SJCRH30 (cell line): Measurements from ENCODE around the gene BCAS3. TPM values are rescaled to one million over a fixed set of nuclear protein-coding genes. Genes with fewer than 3 reads are reported as not detected.
"Not testable (repeated sequence)": the region's sequence is repeated elsewhere in the genome, so short reads cannot be mapped to it uniquely, and the experiment has no call there.

Experiments used
- DNase-seq, 2 experiments: peaks; one replicate each; pipeline ENCODE4 v3.0.0-alpha.2; 2015 to 2020
- H3K27ac ChIP-seq: fragments of 250-450 bp; sonication (Bioruptor Pico); 2 replicates; pipeline ENCODE4 v1.5.1; 2020; ENCODE audit warnings: mild to moderate bottlenecking, moderate library complexity
- H3K27me3 ChIP-seq: fragments of 250-450 bp; sonication (Bioruptor Pico); 2 replicates; pipeline ENCODE4 v1.5.1; 2020; ENCODE audit warnings: mild to moderate bottlenecking, moderate library complexity
- H3K36me3 ChIP-seq: fragments of 250-450 bp; sonication (Bioruptor Pico); 2 replicates; pipeline ENCODE4 v1.5.1; 2020; ENCODE audit warnings: mild to moderate bottlenecking, moderate library complexity
- H3K4me1 ChIP-seq: fragments of 250-450 bp; sonication (Bioruptor Pico); 2 replicates; pipeline ENCODE4 v1.5.1; 2020; ENCODE audit warnings: mild to moderate bottlenecking, moderate library complexity
- H3K4me3 ChIP-seq: fragments of 250-450 bp; sonication (Bioruptor Pico); 2 replicates; pipeline ENCODE4 v1.5.1; 2020; ENCODE audit warnings: mild to moderate bottlenecking, moderate library complexity
- H3K9me3 ChIP-seq: fragments of 250-450 bp; sonication (Bioruptor Pico); replicated peaks from 2 replicates; pipeline ENCODE4 v1.5.1; 2020; ENCODE audit warnings: mild to moderate bottlenecking, moderate library complexity
- total RNA-seq: library from RNA; depleted of rRNA; stranded (reverse); fragments of >200 nt; shearing (Covaris generic); gene quantifications from 2 replicates; pipeline ENCODE4 v1.2.3, GENCODE V29; 2014

BCAS3 gene
- total RNA-seq, 1 experiment from 2014 or later = 11.6 TPM

DNA sequence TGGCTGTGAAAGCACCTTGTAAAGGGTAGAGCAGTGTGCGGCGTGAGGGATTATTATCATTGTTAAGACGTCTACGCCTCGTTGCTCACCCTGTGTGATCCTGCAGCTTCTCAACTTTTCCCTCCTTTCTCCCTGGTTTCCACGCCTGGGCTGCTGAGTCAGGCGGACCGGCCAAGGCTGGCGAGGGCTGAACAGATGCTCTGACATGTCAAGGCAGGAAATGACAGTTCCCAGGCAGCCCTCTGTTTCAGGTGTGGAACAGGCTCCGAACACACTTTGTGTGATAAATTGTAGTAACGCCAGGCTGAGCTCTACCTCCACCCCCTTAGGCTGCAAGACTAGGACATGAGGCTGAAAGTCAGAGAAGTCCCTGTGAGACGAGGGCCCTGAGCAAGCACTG, 676.0 kb downstream of the BCAS3 start:
- H3K4me3 ChIP-seq = peak overlapping the region; percentile 10; the same call in 1 of the 2 replicates
- H3K9me3 ChIP-seq = no peaks in the 10 kb centered on the region; the same call in 1 of the 2 replicates
- DNase-seq = peak; percentile 55 to 69
- H3K4me1 ChIP-seq = peaks cover 34% of the 10 kb centered on the region
- no peaks in the 10 kb centered on the region for H3K36me3 ChIP-seq
- H3K27me3 ChIP-seq = no peaks in the 10 kb centered on the region
- H3K27ac ChIP-seq = peak overlapping the region; percentile 69

DNA sequence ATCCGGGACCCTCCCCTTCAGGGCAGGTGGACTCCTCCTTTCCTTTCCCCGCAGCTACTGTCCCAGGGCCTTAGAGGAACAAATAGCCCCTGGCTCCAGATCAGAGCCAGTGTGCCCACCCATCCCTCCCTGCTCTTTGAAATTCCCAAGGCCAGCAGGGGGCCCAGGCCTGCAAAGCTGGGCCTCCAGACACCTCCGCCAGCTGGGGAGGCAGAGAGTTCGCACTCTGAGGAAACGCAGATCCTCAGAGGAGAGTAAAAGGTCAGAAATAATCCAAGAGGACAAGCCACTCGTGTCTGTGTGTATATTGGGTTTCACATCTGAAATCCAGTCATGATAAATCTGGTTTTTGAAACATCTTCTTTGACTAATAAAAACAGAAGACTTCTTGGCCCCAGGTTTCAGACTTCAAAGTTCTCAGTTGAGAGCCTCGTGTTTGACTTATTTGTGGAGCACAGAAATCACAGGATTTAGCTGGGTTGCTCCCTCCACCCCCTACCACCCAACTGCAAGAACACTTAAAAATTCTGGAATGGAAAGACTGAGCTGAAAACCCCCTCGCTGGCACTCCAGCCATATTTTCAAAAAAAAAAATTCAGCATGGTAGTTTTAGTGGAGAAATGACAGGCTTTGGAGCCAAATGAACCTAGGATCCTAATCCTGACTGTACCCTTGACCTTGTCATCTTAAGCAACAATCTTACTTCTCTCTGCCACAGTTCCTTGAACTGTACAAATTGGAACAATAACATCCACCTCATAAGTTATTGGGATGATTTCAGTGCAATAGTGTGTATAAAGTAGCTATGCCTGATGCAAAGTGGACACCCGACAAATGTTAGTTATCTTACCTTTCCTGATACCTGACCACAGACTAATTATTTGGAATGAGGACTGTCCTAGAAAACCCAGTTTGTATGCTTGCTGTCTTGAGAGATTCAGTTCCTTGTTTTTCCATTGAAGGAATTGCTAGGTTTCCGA, 677.5 kb downstream of the BCAS3 start:
- H3K36me3 ChIP-seq = no peaks in the 10 kb centered on the region
- H3K27me3 ChIP-seq = no peaks in the 10 kb centered on the region
- H3K4me3 ChIP-seq = no peak overlapping the region
- peak; percentile 26 to 37 for DNase-seq
- H3K4me1 ChIP-seq = peaks cover 34% of the 10 kb centered on the region
- no peaks in the 10 kb centered on the region; the same call in 1 of the 2 replicates for H3K9me3 ChIP-seq
- H3K27ac ChIP-seq = no peak overlapping the region

DNA sequence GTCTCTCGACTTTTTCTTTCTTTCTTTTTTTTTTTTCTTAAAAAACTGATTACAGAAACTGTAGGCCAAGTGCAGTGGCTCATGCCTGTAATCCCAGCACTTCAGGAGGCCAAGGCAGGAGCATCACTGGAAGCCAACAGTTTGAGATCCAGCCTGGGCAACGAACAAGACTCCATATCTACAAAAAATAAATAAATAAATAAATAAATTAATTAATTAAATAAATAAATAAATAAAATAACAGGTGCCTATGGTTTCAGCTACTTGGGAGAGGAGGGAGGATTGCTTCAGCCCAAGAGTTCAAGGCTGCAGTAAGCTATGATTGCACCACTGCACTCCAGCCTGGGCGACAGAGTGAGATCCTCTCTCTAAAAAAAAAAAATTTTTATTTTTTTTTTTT, 679.4 kb downstream of the BCAS3 start:
- DNase-seq, H3K4me3 ChIP-seq, H3K36me3 ChIP-seq, H3K9me3 ChIP-seq, H3K27ac ChIP-seq, H3K27me3 ChIP-seq: not testable (repeated sequence)
- peaks cover 22% of the 10 kb centered on the region for H3K4me1 ChIP-seq

DNA sequence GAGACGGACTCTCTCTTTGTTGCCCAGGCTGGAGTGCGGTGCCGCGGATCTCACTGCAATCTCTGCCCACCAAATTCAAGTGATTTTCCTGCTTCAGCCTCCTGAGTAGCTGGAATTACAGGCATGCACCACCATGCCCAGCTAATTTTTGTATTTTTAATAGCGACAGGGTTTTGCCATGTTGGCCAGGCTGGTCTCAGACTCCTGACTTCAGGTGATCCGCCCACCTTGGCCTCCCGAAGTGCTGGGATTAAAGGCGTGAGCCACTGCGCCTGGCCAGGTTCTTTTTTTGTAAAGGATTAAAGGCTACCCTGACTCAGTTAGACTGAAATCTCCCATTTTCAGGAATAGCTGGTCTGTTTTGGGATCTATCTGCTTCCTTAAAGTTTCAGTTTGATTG, 681.9 kb downstream of the BCAS3 start:
- not testable (repeated sequence) for H3K9me3 ChIP-seq, H3K27me3 ChIP-seq, H3K4me1 ChIP-seq, H3K4me3 ChIP-seq, H3K36me3 ChIP-seq, DNase-seq, H3K27ac ChIP-seq

DNA sequence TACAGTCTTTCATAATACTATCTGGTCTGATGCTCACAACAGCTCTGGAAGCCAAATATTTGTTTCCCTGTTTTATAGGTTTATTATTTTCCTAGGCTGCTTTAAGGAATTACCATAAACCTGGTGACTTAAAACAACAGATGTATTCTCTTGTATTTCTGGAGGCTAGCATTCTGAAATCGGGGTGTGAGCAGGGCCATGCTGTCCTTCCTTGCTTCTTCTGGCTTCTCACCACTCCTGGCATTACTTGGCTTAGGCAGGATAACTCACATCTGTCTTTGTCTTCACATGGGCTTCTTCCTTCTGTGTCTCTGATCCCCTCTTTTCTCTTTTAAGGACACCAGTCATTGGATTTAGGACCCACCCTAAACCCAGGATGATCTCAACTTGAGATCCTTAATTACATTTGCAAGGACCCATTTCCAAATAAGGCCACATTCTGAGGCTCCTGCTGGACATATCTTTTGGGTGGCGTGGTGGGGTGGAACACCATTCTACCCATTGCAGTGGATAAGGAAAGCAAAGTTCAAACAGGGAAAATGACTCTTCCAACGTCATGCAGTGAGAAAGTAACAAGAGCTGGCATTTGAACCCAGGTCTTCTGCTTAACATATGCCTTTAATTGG, 682.8 kb downstream of the BCAS3 start:
- no peak for DNase-seq
- Histone ChIP-seq H3K27ac (no peak overlapping the region), H3K9me3 (no peaks in the 10 kb centered on the region; the same call in 1 of the 2 replicates), H3K4me3 (no peak overlapping the region), H3K27me3 (no peaks in the 10 kb centered on the region), H3K4me1 (no peaks in the 10 kb centered on the region; the same call in 1 of the 2 replicates), H3K36me3 (no peaks in the 10 kb centered on the region)

DNA sequence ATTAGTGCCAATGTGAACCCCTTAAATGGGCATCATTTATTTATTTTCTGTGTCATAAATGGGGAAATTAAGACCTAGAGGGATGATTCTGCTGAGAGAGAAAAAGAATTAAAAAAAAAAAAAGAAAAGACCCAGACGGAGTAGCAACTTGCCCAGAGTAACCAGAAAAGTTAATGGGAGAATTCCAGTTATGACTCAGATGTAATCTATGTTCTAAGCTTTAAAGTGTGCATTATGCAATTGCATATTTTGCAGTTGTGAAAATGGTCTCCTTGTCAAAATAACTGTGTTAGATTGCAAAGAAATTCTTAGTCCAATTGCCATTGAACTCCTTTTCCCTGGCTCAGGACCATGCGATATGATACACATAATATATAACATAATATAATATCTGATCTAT, 683.4 kb downstream of the BCAS3 start:
- Histone ChIP-seq H3K4me3 (no peak overlapping the region), H3K4me1 (no peaks in the 10 kb centered on the region; the same call in 1 of the 2 replicates), H3K27ac (no peak overlapping the region), H3K27me3 (no peaks in the 10 kb centered on the region), H3K36me3 (no peaks in the 10 kb centered on the region), H3K9me3 (no peaks in the 10 kb centered on the region)
- no peak for DNase-seq

DNA sequence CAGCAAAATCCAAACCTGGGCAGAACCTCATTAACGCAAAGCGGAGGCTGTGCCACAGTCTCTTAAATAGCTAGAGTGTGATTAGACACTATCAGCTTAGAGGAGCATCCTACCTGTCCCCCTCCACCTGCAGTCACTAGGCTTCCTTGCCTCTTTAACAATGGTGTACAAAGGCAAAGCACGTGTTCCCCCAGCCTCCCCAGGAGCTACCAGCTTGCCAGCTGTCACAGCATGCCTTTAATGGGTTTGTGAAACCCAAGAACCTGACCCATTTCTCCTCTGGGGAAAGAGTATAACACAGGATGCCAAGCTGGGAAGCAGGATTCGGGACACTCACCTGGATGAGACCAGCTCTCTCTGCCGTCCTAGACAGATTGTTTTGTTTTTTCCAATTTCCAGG, 684.7 kb downstream of the BCAS3 start:
- Histone ChIP-seq H3K27ac (no peak overlapping the region), H3K4me3 (no peak overlapping the region), H3K27me3 (no peaks in the 10 kb centered on the region), H3K9me3 (no peaks in the 10 kb centered on the region), H3K36me3 (no peaks in the 10 kb centered on the region), H3K4me1 (no peaks in the 10 kb centered on the region)
- DNase-seq = no peak

DNA sequence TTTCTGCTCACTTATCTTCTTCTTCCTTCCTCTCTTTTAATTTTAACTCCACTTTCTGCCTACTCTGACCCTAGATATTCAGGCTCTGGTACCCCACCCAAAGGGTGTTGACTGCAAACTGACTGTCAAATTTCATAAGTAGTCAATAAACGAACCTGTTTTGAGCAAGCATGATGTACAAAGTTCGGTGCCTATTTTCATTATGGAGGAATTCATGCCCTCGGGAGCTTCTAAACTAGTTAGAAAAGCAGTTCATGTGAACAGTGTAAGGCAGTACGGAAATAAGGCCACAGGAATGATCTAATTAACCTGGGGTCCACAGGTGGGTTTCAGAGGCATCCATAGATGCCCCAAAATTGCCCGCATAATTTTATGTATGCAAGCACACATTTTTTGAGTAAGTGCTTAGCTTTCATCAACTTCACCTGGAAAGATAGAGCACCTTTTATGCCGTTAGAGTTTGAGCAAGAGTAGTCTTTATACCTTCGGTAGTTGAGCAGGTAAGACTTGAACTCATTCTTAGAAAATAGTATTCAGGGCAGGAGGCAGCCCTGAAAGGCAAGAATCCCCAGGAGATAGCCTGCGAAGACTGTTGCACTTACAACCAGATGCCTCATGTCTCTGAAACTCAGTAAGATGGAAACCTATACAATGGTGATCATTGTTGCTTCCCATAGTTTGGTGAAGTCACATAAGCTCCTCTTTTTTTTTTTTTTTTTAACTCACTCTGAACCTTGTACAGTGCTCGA, 685.4 kb downstream of the BCAS3 start:
- Histone ChIP-seq H3K36me3 (no peaks in the 10 kb centered on the region), H3K27me3 (no peaks in the 10 kb centered on the region), H3K27ac (no peak overlapping the region), H3K9me3 (no peaks in the 10 kb centered on the region), H3K4me1 (no peaks in the 10 kb centered on the region), H3K4me3 (no peak overlapping the region)
- no peak for DNase-seq

DNA sequence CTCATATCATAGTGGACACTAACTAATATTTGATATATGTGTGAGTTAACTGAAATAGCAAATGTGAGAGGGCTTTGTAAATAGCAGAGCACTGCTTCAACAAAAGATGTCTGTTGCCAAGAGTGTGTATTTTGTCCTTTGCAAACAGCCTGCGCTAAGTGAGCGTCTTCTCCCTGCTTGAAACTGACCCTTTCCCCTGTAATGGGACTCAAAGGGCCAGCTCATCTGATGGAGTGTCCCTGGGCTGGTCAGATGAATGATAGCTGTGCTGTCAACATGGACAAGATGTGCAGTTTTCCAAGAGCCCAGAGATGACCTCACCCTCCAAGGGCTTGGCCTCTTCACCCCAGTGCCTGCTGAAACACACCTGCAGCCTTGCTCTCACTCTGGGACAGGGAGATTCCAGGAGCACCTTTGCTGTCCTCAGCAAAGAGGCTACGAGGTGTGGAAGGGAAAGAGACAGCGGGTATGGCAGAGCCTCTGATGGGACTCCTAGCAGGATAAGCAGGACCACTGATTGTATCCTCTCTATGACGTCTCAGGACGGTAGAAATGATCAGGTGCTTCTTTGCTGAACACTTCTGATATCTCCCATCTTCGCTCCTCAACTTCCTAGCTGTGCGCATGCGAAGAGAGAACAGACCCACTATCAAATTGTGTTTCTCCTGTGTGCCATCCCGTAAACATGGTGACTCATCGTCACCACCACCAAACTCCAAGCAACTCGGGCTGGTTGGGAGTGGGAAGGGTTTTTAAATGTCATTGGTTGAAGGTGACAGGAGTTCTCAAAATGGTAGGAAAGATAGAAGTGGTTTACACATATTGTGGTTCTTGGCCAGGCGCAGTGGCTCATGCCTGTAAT, 686.2 kb downstream of the BCAS3 start:
- DNase-seq = no peak
- Histone ChIP-seq H3K36me3 (no peaks in the 10 kb centered on the region), H3K27ac (no peak overlapping the region), H3K9me3 (no peaks in the 10 kb centered on the region), H3K4me3 (no peak overlapping the region), H3K27me3 (no peaks in the 10 kb centered on the region), H3K4me1 (no peaks in the 10 kb centered on the region)

DNA sequence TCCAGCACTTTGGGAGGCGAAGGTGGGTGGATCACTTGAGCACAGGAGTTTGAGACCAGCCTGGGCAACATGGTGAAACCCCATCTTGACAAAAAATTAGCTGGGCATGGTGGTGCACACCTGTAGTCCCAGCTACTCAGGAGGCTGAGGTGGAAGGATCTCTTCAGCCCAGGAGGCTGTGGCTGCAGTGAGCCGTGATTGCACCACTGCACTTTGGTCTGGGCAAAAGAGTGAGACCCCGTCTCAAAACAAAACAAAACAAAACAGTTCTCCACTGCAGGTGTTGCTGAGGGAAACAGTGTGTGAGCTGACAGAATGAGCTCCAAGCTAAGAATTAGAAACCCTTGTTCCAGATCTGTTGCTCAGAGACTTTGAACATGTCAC, 686.8 kb downstream of the BCAS3 start:
- H3K4me3 ChIP-seq = no peak overlapping the region
- H3K4me1 ChIP-seq = no peaks in the 10 kb centered on the region
- H3K27ac ChIP-seq = no peak overlapping the region
- H3K36me3 ChIP-seq = no peaks in the 10 kb centered on the region
- no peaks in the 10 kb centered on the region for H3K9me3 ChIP-seq
- H3K27me3 ChIP-seq = no peaks in the 10 kb centered on the region
- DNase-seq = no peak

DNA sequence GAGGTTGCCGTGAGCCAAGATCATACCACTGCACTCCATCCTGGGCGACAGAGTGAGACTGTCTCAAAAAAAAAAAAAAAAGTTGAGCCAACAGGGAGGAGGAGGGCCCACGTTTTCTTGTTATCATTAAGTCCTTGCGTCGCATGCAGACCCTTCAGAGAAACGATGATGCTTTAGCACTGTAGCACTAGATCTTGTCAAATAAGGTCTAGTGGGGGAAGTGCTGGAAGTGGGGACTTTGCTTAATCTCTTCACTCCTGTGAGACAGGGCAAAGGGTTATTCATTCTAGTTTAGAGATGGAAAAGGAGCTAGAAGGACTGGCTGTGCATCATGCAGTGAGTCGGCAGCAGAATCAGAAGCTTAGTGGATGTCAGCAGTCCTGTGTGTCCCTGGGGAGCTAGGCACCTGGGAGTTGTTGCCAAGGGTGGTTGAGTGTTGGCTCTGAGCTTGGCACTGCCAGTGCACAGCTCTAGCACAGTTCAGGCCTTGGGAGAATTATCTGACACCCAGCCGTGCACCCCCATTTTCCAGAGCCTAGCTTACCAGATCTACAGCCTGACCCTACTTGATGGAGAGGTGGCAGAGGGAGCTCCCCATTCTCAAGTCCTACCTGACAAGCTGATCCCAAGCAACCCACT, 688.5 kb downstream of the BCAS3 start:
- DNase-seq = no peak
- H3K9me3 ChIP-seq = no peaks in the 10 kb centered on the region

DNA sequence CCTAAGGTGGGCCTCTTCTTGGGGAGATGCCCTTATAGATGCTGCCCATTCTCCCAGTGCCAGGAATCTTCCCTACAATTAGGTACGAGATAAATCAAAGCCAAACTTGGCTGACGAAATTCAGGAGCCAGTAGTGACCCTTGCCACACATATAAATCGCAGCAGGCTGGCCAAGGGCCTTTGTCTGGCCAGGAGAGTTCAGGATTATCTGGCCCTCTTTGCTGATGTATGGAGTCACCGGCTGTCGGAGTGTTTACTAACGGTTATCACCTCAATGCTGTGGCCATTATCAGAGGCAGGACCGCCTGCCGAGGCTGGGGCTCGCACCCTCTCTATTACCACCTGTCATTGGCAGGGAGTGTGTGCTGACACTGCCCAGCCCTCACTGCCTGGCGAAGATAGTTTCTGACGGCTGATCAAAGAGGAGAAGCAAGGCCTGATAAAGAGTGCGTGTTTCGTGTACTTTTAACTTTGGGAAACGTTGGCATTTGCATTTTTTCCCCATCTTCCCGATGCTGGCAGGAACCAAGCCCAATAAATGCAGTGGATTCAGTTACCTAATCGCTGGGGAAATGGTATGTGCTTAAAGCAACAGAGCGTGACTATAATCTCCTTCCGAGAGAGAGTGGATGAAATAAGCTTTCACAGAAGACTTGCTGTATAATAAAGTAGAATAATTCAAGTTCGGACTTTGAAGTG, 689.2 kb downstream of the BCAS3 start:
- Histone ChIP-seq H3K4me1 (no peaks in the 10 kb centered on the region), H3K27me3 (no peaks in the 10 kb centered on the region), H3K9me3 (no peaks in the 10 kb centered on the region), H3K27ac (no peak overlapping the region), H3K36me3 (no peaks in the 10 kb centered on the region), H3K4me3 (0 out of 2 replicates have a peak overlapping the region, but pooled peaks have one; percentile 9)
- peak; percentile 34 to 44 for DNase-seq

More for the DNA sequence above, 688.5 kb downstream of the BCAS3 start:
- Histone ChIP-seq H3K27me3 (no peaks in the 10 kb centered on the region), H3K4me3 (no peak overlapping the region), H3K36me3 (no peaks in the 10 kb centered on the region), H3K27ac (no peak overlapping the region), H3K4me1 (no peaks in the 10 kb centered on the region)

DNA sequence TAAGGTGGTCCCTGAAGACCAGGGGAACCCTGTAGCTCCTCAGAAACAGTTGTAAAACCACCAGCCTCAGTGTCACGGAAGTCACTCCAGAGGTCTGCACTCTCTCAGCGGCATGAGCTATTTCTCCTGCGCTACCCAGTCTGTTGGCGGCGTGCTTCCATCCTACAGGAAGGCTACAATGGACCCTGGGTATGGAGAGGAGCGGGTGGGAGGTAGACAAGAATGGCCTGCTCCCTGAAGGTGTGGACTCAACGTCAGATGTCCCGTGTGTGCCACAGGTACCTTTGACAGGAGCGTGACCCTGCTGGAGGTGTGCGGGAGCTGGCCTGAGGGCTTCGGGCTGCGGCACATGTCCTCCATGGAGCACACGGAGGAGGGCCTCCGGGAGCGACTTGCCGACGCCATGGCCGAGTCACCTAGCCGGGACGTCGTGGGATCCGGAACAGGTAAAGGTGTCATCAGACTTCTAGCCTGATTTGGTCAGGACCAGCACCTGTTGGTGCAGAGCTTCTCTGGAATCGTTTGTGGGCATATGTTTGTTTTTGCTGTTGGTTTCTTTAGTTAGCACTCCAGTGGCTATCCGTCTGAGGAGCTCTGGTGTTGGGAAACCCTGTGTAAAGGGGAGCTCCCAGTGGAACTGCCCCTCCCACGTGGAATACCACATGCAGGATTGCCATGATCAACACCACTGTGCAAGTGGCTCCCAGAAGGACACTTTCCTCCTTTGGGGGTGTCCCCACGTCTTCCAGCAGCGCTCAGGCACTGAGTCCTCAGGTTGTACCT, 690.6 kb downstream of the BCAS3 start:
- no peak for DNase-seq
- H3K36me3 ChIP-seq = no peaks in the 10 kb centered on the region
- H3K9me3 ChIP-seq = no peaks in the 10 kb centered on the region
- no peak overlapping the region for H3K27ac ChIP-seq
- H3K4me3 ChIP-seq = no peak overlapping the region
- H3K27me3 ChIP-seq = no peaks in the 10 kb centered on the region
- no peaks in the 10 kb centered on the region for H3K4me1 ChIP-seq
